22Rv1 (cell line): Measurements from ENCODE around the gene CACNB4.

ENCODE experiments used
- ZFX ChIP-seq: fragments of 450-650 bp; IDR thresholded peaks from 2 replicates; pipeline ENCODE4 v1.6.1; 2017; ENCODE audit warnings: antibody characterized with exemption, borderline replicate concordance
- TF ChIP-seq, protein P1 (sequence below): fragments of 450-650 bp; IDR thresholded peaks from 2 replicates; pipeline ENCODE4 v1.5.1; 2017; ENCODE audit warnings: mild to moderate bottlenecking

DNA sequence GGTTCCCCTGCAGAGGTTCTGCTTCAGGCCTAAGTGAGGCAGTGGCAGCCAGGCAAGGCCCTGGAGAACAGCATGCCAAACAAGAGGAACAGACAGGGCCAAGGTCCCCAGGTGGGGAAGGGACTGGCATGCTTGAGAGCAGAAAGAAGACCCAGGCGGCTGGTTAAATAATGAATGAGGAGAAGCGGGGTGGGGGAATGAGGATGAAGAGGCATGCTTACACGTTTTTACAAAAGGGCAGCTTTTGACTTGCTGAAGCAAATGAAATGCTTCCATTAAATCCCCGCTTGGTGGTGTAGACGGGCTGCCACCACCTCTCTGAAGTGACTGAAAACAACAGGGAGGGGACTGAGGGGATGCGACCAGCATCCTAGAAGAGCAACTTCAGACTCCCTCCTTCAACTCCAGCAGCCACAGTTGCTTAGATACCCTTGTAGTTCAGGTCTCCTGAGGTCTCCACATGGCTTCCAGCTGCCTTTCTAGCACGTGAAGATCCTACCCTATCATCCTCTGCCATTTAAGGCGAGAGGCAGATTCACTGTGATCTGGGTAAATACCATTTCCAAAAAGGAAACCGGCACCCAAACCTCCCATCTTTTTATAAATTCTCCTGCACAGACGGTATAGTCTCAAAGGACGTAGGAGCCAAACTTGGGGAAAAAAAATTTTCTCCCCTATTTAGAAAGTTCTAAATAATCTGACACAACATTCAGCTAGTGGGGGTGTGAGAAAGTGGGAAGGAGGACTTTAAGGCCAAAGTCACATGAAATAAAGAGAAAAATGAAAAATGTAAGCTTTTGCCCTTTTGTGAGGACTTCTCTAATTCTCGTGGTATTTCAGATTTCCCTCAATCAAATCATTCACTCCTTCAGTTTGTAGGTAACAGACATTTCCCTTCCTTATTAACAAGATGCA, 65.6 kb downstream of the CACNB4 start:
- TF ChIP-seq, protein P1, sequence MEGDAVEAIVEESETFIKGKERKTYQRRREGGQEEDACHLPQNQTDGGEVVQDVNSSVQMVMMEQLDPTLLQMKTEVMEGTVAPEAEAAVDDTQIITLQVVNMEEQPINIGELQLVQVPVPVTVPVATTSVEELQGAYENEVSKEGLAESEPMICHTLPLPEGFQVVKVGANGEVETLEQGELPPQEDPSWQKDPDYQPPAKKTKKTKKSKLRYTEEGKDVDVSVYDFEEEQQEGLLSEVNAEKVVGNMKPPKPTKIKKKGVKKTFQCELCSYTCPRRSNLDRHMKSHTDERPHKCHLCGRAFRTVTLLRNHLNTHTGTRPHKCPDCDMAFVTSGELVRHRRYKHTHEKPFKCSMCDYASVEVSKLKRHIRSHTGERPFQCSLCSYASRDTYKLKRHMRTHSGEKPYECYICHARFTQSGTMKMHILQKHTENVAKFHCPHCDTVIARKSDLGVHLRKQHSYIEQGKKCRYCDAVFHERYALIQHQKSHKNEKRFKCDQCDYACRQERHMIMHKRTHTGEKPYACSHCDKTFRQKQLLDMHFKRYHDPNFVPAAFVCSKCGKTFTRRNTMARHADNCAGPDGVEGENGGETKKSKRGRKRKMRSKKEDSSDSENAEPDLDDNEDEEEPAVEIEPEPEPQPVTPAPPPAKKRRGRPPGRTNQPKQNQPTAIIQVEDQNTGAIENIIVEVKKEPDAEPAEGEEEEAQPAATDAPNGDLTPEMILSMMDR = no peak
- TF ChIP-seq ZFX = no peak
